ENCODE measurements around the gene FGF5.

DNA sequence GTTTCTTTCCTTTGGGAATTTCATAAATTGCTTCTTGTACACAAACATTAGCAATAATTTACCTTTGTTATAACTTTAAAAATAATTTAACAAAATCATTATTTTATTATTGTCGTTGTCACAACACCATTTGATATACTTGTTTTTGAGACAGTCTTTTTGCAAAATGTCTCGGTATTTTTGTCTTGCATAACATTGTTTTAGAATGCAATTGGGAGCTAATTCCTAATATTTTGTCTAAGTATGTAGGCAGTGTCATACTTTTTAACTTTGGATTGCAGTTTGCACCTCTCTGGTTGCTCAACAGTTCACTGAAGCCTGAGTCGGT, 68.7 kb downstream of the FGF5 start:
- TF ChIP-seq POLR2A (IDR thresholded peaks at IDR 0.05), result no peak
- TF ChIP-seq, protein P1, sequence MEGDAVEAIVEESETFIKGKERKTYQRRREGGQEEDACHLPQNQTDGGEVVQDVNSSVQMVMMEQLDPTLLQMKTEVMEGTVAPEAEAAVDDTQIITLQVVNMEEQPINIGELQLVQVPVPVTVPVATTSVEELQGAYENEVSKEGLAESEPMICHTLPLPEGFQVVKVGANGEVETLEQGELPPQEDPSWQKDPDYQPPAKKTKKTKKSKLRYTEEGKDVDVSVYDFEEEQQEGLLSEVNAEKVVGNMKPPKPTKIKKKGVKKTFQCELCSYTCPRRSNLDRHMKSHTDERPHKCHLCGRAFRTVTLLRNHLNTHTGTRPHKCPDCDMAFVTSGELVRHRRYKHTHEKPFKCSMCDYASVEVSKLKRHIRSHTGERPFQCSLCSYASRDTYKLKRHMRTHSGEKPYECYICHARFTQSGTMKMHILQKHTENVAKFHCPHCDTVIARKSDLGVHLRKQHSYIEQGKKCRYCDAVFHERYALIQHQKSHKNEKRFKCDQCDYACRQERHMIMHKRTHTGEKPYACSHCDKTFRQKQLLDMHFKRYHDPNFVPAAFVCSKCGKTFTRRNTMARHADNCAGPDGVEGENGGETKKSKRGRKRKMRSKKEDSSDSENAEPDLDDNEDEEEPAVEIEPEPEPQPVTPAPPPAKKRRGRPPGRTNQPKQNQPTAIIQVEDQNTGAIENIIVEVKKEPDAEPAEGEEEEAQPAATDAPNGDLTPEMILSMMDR (IDR thresholded peaks at IDR 0.05), result no peak

All from lower leg skin (tissue), 3 donors.